NCI-H2081 (cell line): Measurements from ENCODE around the gene CNOT1.
"Not testable (repeated sequence)": the region's sequence is repeated elsewhere in the genome, so short reads cannot be mapped to it uniquely, and the experiment has no call there.

Source experiments
- DNase-seq, 2 experiments: peaks; one replicate each; lab custom pipeline; 2025; lab: John Stamatoyannopoulos, UW

Gene CNOT1

DNA sequence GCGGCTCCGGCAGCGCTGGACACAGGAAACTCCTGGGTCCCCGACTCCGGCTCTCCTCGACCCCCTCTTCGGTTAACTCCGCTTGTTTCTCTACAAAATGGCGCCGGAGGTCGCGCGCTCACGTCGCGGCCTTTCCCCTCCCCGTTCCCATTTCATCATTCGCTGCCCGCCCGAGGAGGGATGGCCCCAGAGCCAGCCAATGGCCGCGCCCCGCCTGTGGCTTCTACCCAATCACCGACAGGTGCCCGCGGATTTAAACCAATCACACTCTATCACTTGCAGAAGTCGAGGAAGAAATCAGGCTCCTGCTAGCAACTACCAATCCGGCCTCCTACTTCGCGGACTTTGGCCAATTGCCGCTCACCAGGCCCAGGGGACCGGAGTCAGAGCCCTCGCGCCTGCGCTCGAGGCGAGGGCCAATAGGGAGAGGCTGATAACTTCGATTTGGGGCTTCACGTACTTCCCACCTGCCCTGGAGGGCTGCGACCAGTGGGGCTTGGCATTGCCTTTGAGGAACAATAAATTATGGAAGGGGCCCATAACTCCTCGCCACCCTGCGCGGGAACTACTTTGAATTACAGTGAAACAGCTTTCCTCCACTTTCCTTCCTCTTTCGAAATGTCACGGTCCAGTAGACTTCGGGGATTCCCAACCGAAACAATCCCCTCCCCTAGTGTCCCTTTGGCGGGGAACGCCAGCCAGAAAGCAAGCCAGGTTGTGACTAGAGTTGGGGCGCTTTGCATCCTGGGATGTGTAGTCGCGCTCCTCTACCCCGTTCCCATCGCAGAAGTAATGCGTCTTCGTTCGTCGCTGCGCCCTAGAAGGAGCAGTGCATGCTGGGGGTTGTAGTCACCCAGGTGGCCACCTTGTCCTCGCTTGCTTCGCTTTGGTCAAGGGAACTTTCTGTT, at the start of gene CNOT1:
Gene CNOT1 (minus strand): TSS at position 94 of the 908 bp plus-strand sequence. CDS start 30,489 bp downstream, outside the sequence.
- peak; percentile 93 to 98 for DNase-seq

DNA sequence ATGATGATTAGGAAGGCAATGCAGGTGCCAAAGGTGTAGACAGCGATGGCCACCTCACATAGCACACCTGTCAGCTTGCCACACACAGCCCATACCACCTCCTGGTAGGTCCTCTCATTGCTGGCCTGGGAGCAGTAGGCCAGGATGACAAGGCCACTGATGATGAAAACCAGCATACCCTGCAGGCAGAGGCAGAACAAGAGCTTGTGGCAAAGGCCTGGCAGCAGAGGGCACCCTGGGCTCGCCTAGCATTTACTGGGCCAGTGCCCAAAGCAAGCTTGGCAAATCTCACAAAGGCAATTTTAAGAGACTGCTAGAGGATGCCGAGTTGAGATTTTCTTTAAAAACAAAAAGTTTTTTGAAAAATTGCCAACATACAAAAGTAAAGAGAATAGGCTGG, 49.1 kb upstream of the CNOT1 start:
- no peak for DNase-seq

DNA sequence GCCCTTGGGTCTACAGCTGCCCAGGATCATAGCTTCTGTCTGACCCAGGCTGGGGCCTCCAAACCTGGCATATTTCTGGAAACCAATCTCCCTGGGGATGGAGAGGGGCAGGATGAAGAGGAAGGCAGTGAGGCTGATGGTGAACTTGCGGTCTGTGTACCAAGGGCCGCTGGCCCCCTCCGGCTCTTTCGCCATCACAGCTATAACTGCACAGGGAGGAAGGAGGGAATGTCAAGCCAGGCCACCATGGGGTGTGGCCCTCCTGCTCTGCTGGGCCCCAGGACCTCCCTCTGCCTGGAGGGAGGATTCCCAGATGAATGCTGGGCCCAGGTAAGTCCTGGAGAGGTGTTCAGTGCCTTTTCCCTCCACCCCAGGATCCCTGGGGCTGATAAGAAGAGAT, 48.6 kb upstream of the CNOT1 start:
- no peak for DNase-seq

- no peak for DNase-seq
These were observed 41.4 kb upstream of the CNOT1 start for GRCh38 chr16:58670946-58671583.

GRCh38 chr16:58670177-58670576, 40.6 kb upstream of the CNOT1 start:
- DNase-seq: no peak

- DNase-seq: no peak
These were observed 35.6 kb upstream of the CNOT1 start for GRCh38 chr16:58665200-58665599.

DNA sequence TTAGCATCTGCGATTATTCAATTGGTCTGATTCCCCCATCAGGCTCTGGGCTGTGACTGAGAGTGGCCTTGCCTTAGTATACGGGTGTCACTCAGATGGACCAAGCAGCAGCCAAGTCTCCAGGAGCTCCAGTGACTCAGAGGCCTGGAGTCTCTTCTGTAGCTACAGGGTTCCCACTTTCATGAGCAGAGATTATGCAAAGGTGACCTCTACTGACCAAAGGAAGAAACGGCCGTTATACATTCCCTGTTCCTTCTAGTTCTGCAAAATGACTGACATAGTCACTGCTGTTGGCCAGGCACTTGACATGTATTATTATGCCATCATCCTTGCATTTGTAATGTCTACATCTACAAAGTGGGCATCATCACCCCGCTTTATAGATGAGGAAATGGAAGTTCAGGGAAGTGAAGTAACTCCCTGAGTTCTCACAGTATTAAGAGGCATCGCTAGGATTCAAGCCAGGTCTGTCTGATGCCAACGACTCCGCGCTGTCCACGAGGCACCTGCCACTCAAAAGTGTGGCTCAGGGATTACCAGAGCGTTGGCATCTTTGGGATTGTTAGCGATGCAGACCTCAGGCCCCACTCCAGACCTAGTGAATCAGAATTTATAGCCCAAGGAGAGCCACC, 31.7 kb upstream of the CNOT1 start:
- DNase-seq: peak; percentile 13 to 54

DNA sequence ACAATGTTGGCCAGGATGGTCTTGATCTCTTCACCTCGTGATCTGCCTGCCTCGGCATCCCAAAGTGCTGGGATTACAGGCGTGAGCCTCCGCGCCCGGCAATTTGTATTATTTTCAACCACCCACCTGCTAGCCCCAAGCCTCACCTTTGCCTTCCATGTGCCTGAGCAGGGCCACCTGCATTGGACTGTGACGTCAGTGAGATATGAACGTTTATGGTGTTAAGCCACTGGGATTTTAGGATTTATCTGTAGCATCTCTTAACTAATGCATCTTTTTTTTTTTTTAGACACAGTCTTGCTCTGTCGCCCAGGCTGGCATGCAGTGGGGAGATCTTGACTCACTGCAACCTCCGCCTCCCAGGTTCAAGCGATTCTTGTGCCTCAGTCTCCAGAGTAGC, 30.3 kb upstream of the CNOT1 start:
- DNase-seq: not testable (repeated sequence)

- DNase-seq: no peak
These were observed 29.2 kb upstream of the CNOT1 start for GRCh38 chr16:58658796-58659211.

GRCh38 chr16:58656899-58657298, 27.3 kb upstream of the CNOT1 start:
- DNase-seq: no peak

DNA sequence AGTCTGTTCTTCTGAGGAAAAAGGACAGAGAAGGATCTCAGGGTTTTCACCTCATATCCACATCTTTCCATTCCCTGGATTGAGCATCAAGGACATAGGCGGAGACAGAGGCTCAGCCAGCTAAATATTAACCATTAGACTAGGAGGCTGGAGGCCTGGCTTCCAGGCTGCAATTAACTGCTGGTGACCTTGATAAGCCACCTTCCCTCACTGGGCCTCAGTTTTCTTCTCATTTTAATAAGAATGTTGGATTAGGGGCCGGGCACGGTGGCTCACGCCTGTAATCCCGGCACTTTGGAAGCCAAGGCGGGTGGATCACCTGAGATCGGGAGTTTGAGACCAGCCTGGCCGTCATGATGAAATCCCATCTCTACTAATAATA, 25.6 kb upstream of the CNOT1 start:
- no peak for DNase-seq

- no peak for DNase-seq
These were observed 25.1 kb upstream of the CNOT1 start for GRCh38 chr16:58654560-58655214.

DNA sequence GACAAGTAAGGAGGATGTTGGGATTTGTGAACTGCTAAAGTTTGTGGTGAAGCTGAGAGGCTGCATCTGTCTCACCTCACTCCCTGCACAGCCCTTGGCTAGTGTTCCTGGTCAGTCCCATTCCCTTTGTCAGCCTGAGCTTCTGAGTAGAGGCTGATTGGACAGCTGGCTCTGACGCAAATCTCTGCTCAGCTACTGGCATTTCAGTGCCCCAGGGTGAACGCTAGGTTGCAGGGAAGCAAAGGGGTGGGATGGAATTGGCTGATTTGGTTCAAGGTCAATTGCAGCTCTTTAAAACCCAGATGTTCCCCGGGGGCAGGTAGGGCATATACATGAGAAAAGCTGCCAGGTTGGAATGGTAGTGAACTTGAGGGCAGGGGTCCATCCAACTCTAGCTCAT, 23.1 kb upstream of the CNOT1 start:
- DNase-seq: no peak

DNA sequence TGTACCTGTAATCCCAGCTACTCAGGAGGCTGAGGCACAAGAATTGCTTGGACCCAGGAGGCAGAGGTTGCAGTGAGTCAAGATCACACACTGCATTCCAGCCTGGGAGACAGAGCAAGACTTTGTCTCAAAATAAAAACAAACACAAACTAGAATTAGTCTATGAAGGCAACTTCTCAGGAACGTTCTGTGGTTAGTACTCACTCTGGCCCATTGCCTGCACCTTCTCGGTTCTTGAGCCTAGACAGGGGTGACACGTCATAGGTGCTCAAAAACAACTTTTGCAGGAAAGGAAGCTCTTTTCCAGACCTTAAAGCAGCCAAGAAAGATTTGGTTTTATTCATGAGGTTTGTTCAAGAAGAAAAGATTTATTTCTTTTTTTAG, 22.3 kb upstream of the CNOT1 start:
- DNase-seq: no peak

DNA sequence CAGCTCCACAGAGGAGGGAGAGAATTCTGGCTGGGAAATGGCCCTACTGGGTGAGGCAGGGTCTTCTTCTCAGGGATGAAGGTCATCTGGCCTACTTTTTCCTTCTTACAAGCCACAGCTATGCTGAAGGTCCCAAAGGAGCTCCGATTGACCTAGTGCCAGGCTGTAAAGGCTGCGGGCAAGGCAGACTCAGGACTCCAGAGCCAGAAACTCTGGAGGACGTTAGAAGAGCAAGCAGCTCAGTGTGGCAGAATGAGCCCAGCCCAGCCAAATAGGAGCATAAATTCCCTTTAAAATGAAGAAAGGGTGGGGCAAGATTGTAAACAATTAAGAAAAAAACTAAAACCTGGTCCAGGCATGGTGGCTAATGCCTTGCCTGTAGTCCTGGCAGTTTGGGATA, 20.1 kb upstream of the CNOT1 start:
- DNase-seq: no peak

DNA sequence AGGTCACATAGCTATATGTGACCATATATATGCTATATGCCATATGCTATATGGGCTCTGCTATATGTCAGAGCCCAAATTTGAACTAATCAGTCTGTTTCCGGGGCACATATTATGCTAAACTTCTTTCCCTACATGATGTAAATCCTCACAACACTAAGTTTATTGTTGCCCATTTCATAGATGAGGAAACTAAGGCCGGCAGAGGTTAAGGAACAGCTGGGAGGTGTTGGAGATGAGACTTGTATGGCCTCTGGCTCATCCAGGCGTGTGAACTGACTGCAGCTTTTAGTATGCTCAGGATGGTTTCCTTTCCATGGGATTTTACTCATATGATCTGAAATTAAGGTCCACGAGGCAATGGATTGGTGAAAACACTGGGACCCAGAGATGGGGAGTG, 17.5 kb upstream of the CNOT1 start:
- no peak for DNase-seq

GRCh38 chr16:58644765-58645487, 15.3 kb upstream of the CNOT1 start:
- no peak for DNase-seq

DNA sequence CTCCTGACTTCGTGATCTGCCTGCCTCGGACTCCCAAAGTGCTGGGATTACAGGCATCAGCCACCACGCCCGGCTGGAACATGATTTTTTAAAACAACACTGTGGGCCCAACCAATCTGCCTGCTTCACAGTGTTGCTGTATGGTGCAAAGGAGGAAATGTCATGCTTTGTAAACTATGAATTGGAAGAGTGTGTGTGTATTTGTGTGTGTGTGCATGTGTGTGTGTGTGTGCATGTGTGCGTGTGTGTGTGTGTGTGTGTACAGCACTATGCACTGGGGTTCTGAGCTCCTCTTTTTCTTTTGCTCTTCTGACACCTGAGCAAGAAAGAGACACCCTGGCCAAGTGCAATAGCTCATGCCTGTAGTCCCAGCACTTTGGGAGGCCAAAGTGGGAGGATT, 14.5 kb upstream of the CNOT1 start:
- no peak for DNase-seq

GRCh38 chr16:58640949-58641348, 11.3 kb upstream of the CNOT1 start:
- DNase-seq: no peak

DNA sequence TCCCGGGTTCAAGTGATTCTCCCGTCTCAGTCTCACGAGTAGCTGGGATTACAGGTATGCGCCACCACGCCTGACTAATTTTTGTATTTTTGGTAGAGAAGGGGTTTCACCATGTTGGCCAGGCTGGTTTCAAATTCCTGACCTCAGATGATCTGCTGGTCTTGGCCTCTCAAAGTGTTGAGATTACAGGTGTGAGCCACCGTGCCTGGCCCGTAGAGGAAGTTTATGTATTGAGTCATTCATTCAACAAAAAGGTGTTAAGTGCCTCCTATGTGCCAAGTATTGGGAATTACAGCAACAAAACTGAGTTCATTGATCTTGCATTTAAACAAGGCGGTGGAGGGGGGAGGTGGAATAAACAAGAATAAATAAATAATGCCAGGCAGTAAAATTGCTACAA, 10.2 kb upstream of the CNOT1 start:
- DNase-seq: no peak

DNA sequence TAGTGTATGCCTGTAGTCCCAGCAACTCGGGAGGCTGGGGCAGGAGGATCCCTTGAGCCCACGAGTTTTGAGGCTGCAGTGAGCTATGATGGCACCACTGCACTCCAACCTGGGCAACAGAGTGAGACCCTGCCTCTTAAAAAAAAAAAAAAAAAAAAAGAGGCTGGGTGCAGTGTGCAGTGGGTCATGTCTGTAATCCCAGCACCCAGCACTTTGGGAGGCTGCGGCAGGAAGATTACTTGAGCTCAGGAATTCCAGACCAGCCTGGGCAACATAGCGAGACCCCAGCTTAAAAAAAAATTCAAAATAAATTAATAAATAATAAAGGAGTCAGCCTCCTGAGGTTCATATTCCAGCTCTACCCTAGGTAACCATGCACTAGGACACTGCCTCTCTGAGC, 9.6 kb upstream of the CNOT1 start:
- no peak for DNase-seq
